Chondrocyte (in vitro differentiated cells): ENCODE measurements around the gene SEPSECS. TPM values are rescaled to one million over a fixed set of nuclear protein-coding genes. Genes with fewer than 3 reads are reported as not detected.

Experiments
- DNase-seq: peaks from one replicate; pipeline ENCODE4 v3.0.0; 2021; ENCODE audit warnings: mixed read lengths, low spot score
- H3K27ac Mint-ChIP-seq: one replicate; pipeline ENCODE4 v1.8.0; 2021; ENCODE audit warnings: mild to moderate bottlenecking, moderate library complexity, mixed read lengths; ENCODE audit not compliant: unreplicated experiment
- H3K27me3 Mint-ChIP-seq: 2 replicates; pipeline ENCODE4 v1.8.0; 2021; ENCODE audit warnings: low read depth, mixed read lengths
- H3K36me3 Mint-ChIP-seq: 2 replicates; pipeline ENCODE4 v1.8.0; 2021; ENCODE audit warnings: low read depth, mixed read lengths
- H3K4me1 Mint-ChIP-seq: 2 replicates; pipeline ENCODE4 v1.8.0; 2021; ENCODE audit warnings: low read depth, mild to moderate bottlenecking, mixed read lengths
- H3K4me3 Mint-ChIP-seq: one replicate; pipeline ENCODE4 v1.8.0; 2021; ENCODE audit warnings: mild to moderate bottlenecking, moderate library complexity, mixed read lengths; ENCODE audit not compliant: unreplicated experiment
- H3K9me3 Mint-ChIP-seq: 2 replicates; pipeline ENCODE4 v1.8.0; 2021; ENCODE audit warnings: low read depth, mixed read lengths
- CTCF ChIP-seq: fragments of 200-600 bp; sonication (generic); IDR thresholded peaks from 2 replicates; pipeline ENCODE4 v1.5.0; 2021; ENCODE audit warnings: antibody characterized with exemption, mild to moderate bottlenecking, moderate library complexity
- total RNA-seq: library from RNA; stranded (reverse); gene quantifications from 3 replicates; pipeline ENCODE4 v1.2.1, GENCODE V29; 2021

Gene SEPSECS
- total RNA-seq, 1 donor from 2014 or later = 5.4 TPM

- Mint-ChIP-seq H3K36me3 (no peaks in the 10 kb centered on the region), H3K27ac (no peak overlapping the region)
Observed at GRCh38 chr4:25075129-25075528, 85.1 kb downstream of the SEPSECS start.

GRCh38 chr4:25070545-25070944, 89.7 kb downstream of the SEPSECS start:
- TF ChIP-seq CTCF = no peak
- Mint-ChIP-seq H3K27ac (no peak overlapping the region), H3K4me3 (no peak overlapping the region)

More at GRCh38 chr4:25075129-25075528, 85.1 kb downstream of the SEPSECS start:
- TF ChIP-seq CTCF = no peak
- Mint-ChIP-seq H3K9me3 (peaks cover 4% of the 10 kb centered on the region), H3K4me1 (no peaks in the 10 kb centered on the region), H3K4me3 (no peak overlapping the region), H3K27me3 (peaks cover 36% of the 10 kb centered on the region)
- DNase-seq = no peak

More at GRCh38 chr4:25070545-25070944, 89.7 kb downstream of the SEPSECS start:
- no peak for DNase-seq
- Mint-ChIP-seq H3K9me3 (no peaks in the 10 kb centered on the region), H3K36me3 (no peaks in the 10 kb centered on the region), H3K27me3 (peaks cover 24% of the 10 kb centered on the region), H3K4me1 (no peaks in the 10 kb centered on the region)

Other genes starting within 250 kb of the SEPSECS start
- 12.9 to 21.5 TPM (median 21.4 TPM) in 3 replicates for gene CCDC149, start 247.4 kb downstream of the SEPSECS start, total RNA-seq
- 0.30 to 0.85 TPM (median 0.36 TPM) in 3 replicates for gene LGI2, start 129.5 kb downstream of the SEPSECS start, total RNA-seq
- 13.8 to 18.9 TPM (median 15.5 TPM) in 3 replicates for gene PI4K2B, start 73.6 kb upstream of the SEPSECS start, total RNA-seq
- 6.0 to 8.6 TPM (median 7.0 TPM) in 3 replicates for gene ZCCHC4, start 152.3 kb upstream of the SEPSECS start, total RNA-seq
- gene ANAPC4, start 216.8 kb upstream of the SEPSECS start, total RNA-seq = 17.7 to 23.3 TPM (median 17.7 TPM) in 3 replicates